CD8-positive, alpha-beta memory T cell (primary cell): ENCODE results near the gene WNT11. TPM values are rescaled to one million over a fixed set of nuclear protein-coding genes. Genes with fewer than 3 reads are reported as not detected.

Experiments used
- CTCF ChIA-PET: fragments of 350-600 bp; sonication (Branson Sonifier 250); formaldehyde crosslinking; loops from one replicate; lab custom pipeline; 2021; ENCODE audit warnings: antibody characterized with exemption; lab: Charles Lee
- POLR2A ChIA-PET: fragments of 350-600 bp; sonication (Branson Sonifier 250); formaldehyde crosslinking; loops from one replicate; lab custom pipeline; 2021; ENCODE audit warnings: antibody characterized with exemption; lab: Charles Lee
- DNase-seq, 5 donors: peaks; one replicate each; pipeline versions ENCODE4 v3.0.0 to v3.0.0-alpha.2; 2020 to 2022; ENCODE audit warnings: mixed read lengths in 1 of 5
- H3K27ac ChIP-seq: one replicate; pipeline ENCODE4 v1.7.0; 2013; ENCODE audit warnings: low read depth, mild to moderate bottlenecking, low read length, moderate library complexity
- H3K27me3 ChIP-seq: 2 replicates; pipeline ENCODE4 v1.7.0; 2013; ENCODE audit warnings: low read length, mild to moderate bottlenecking; ENCODE audit not compliant: insufficient read depth, poor library complexity, severe bottlenecking
- H3K36me3 ChIP-seq: 2 replicates; pipeline ENCODE4 v1.7.0; 2013; ENCODE audit warnings: mild to moderate bottlenecking, low read length, moderate library complexity; ENCODE audit not compliant: insufficient read depth
- H3K4me1 ChIP-seq: 2 replicates; pipeline ENCODE4 v1.7.0; 2013; ENCODE audit warnings: mild to moderate bottlenecking, low read length, moderate library complexity; ENCODE audit not compliant: insufficient read depth
- H3K4me3 ChIP-seq: 2 replicates; pipeline ENCODE4 v1.7.0; 2013; ENCODE audit warnings: mild to moderate bottlenecking, low read length
- H3K9me3 ChIP-seq: 2 replicates; pipeline ENCODE4 v1.7.0; 2013; ENCODE audit warnings: mild to moderate bottlenecking, low read length
- H3K27ac Mint-ChIP-seq, 8 donors: one replicate each; pipeline ENCODE4 v1.8.0; 2020 to 2021; ENCODE audit warnings: mixed read lengths in 8 of 8, mild to moderate bottlenecking in 6 of 8, inconsistent platforms in 3 of 8, moderate library complexity in 3 of 8
- H3K27me3 Mint-ChIP-seq, 2 donors: one replicate each; pipeline ENCODE4 v1.8.0; 2020 to 2021; ENCODE audit warnings: mixed read lengths in 2 of 2, mild to moderate bottlenecking in 1 of 2, moderate library complexity in 1 of 2
- H3K36me3 Mint-ChIP-seq, 3 donors: one replicate each; pipeline ENCODE4 v1.8.0; 2020 to 2021; ENCODE audit warnings: mixed read lengths in 3 of 3, inconsistent platforms in 1 of 3, mild to moderate bottlenecking in 1 of 3
- H3K4me1 Mint-ChIP-seq, 3 donors: one replicate each; pipeline ENCODE4 v1.8.0; 2020 to 2021; ENCODE audit warnings: mixed read lengths in 3 of 3, inconsistent platforms in 1 of 3, mild to moderate bottlenecking in 1 of 3
- H3K4me3 Mint-ChIP-seq, 7 donors: one replicate each; pipeline ENCODE4 v1.8.0; 2020 to 2021; ENCODE audit warnings: mixed read lengths in 7 of 7, mild to moderate bottlenecking in 6 of 7, moderate library complexity in 4 of 7, inconsistent platforms in 2 of 7
- H3K9me3 Mint-ChIP-seq, 5 donors: one replicate each; pipeline ENCODE4 v1.8.0; 2020 to 2022; ENCODE audit warnings: mixed read lengths in 5 of 5, mild to moderate bottlenecking in 3 of 5, moderate library complexity in 2 of 5, inconsistent platforms in 1 of 5
- polyA plus RNA-seq: library from polyadenylated mRNA; unstranded; fragments of 300-500 nt; fragmentation: Illumina TruSeq; gene quantifications from one replicate; pipeline ENCODE4 v1.2.3, GENCODE V29; 2021
- total RNA-seq, 2 experiments: library from RNA; stranded (reverse); gene quantifications; one replicate each; pipeline ENCODE4 v1.2.3, GENCODE V29; 2021

WNT11 gene
- total and polyA plus RNA-seq, 3 experiments from 2014 or later, result 0.28 to 1.2 TPM; not detected in 1

DNA sequence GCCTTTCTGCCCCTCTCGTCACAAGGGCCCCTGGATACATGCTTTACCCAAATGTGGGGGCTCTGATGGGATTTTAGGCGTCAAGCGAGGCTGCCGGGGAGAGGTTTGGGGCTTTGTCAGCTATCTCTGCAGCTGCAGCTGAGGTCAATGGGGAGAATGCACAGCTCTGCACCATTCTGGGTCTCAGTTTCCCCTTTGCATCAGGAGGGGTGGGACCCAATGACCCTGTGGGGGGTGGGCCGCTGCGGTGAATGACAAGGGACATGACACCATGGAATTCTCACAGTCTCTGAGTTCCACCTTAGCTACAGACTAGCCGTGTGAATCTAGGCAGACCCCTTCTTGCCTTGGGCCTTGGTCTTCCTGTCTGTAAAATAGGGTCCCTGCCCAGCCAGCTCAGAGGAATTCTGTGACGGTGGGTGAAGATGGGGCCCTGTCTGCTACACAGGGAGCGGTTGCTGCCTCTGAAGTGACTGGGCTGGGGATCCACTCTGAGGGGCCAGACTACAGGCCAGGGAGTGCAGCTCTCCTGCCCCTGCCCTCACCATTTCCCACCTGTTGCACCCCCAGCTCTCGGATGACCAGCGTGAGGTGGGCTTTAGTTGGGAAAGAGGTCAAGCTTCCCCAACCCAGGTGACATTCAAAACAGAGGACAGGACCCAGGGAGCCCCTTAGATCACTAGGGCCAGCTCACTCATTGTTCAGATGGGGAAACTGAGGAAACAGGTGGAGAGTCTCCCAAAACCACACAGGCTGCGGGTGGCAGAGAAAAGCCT, 35.9 kb upstream of the WNT11 start:
- no peak for DNase-seq
- peaks cover 0 to 3% (median under 1%) of the 10 kb centered on the region in 3 donors for H3K4me1 Mint-ChIP-seq
- Histone ChIP-seq H3K27ac (no peak overlapping the region), H3K4me3 (no peak overlapping the region), H3K4me1 (no peaks in the 10 kb centered on the region), H3K27me3 (no peaks in the 10 kb centered on the region), H3K36me3 (no peaks in the 10 kb centered on the region), H3K9me3 (no peaks in the 10 kb centered on the region)
- ChIA-PET POLR2A (no interaction called here), CTCF (interaction anchor here (12.6 kb wide), 1 partner anchor 33 kb away, joined by 162 read pairs; no protein-coding TSS in a partner anchor)
- H3K27me3 Mint-ChIP-seq, result peaks cover 0 to 6% of the 10 kb centered on the region in 2 donors
- H3K4me3 Mint-ChIP-seq, result no peak overlapping the region
- H3K27ac Mint-ChIP-seq, result no peak overlapping the region
- no peaks in the 10 kb centered on the region for H3K9me3 Mint-ChIP-seq
- H3K36me3 Mint-ChIP-seq, result peaks cover 0 to 1% (median 0%) of the 10 kb centered on the region in 3 donors

DNA sequence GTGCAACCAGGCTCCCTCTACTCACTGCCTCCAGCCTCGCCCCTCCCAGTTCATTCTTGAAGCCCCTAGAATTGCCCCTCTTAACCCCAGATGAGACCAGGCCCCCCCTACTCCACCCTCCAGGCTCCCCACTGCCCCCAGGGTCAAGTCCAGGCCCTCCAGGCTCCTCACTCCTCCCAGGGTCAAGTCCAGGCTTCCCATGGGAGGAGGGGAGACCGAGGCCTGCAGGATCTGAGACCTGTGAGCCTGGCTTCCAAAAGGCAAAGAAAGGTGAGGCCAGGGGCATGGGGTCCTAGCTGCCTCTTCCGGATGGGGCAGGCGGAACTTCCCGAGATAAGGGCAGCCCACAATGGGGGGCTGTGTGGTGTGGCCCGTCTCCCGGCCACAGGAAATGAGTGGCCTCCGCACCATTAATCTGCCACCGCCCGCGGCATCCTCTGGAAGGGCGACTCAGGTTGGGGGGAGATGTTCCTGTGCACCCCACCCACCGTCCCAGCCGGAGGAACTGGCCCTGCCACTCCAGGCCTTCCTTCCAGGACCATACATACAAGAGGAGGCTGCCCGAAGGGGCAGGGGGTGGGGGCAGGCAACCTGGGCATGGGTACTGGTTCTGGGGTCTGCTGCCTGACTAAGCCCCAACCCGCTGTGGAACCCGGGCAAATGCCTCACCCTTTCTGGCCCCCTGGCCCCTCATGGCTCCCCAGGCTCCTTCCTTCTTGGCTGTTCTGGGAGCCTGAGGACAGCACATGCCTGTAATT, 35.1 kb upstream of the WNT11 start:
- Mint-ChIP-seq H3K4me1 (peaks cover 3 to 8% (median 5%) of the 10 kb centered on the region in 3 donors), H3K9me3 (no peaks in the 10 kb centered on the region), H3K36me3 (peaks cover 0 to 1% (median 0%) of the 10 kb centered on the region in 3 donors), H3K27me3 (peaks cover 0 to 6% of the 10 kb centered on the region in 2 donors), H3K4me3 (no peak overlapping the region), H3K27ac (no peak overlapping the region)
- no peak for DNase-seq
- Histone ChIP-seq H3K27me3 (no peaks in the 10 kb centered on the region), H3K27ac (no peak overlapping the region), H3K4me3 (no peak overlapping the region), H3K9me3 (no peaks in the 10 kb centered on the region), H3K36me3 (no peaks in the 10 kb centered on the region), H3K4me1 (peaks cover 7% of the 10 kb centered on the region)
- ChIA-PET POLR2A (no interaction called here), CTCF (interaction anchor here (12.6 kb wide), 1 partner anchor 32 kb away, joined by 162 read pairs; no protein-coding TSS in a partner anchor)

DNA sequence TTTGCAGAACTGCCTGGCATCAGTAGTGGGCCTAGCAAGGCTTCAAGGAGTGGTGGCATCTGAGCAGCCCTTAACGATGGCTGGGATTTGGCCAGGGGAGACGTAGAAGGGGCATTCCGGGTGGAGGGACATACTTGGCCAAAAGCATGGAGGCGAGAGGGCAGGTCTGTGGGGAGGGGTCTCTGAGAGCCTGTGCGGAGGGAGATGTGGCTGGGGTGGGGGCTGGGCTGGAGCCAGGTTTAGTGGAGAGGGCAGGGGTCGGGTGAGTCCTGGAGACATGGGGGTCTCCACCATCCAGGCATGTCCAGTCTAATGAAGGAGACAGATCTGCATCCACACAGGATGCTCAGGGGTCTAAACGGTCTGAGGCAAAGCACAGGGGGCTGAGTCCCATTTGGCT, 34.4 kb upstream of the WNT11 start:
- CTCF ChIA-PET, result interaction anchor here (12.6 kb wide), 1 partner anchor 32 kb away, joined by 162 read pairs; no protein-coding TSS in a partner anchor
- H3K27me3 Mint-ChIP-seq, result peaks cover under 1 to 10% of the 10 kb centered on the region in 2 donors
- H3K27me3 ChIP-seq, result no peaks in the 10 kb centered on the region

DNA sequence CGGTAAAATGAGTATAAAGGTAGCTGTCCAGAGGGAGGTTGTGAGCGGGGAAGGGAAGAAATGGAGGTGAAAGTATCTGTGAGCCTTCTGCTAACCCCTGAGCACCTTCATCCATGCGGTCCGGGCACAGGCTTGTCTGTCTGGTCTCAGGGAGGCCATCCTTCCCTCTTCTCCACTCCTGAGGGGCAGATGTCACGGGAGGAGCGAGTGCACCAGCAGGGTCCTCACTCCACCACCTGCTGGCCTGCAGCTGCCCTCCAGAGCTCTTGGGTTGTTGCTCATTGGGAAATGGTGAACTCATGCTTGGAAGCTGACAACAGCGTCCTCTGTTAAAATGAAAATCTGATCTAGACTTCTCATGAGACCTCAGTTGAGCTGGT, 33.8 kb upstream of the WNT11 start:
- no peaks in the 10 kb centered on the region for H3K36me3 ChIP-seq
- peaks cover 14 to 20% (median 15%) of the 10 kb centered on the region in 3 donors for H3K4me1 Mint-ChIP-seq
- H3K4me1 ChIP-seq, result peaks cover 11% of the 10 kb centered on the region
- peaks cover 0 to 8% (median 6%) of the 10 kb centered on the region in 5 donors for H3K9me3 Mint-ChIP-seq
- no peaks in the 10 kb centered on the region for H3K27me3 ChIP-seq
- DNase-seq, result no peak
- H3K9me3 ChIP-seq, result no peaks in the 10 kb centered on the region
- H3K27ac Mint-ChIP-seq, result no peak overlapping the region
- H3K4me3 Mint-ChIP-seq, result peak overlapping the region in 1 of 7 donors; percentile 52
- H3K27ac ChIP-seq, result no peak overlapping the region
- H3K27me3 Mint-ChIP-seq, result peaks cover 5 to 14% of the 10 kb centered on the region in 2 donors
- ChIA-PET CTCF (interaction anchor here (12.6 kb wide), 1 partner anchor 31 kb away, joined by 162 read pairs; no protein-coding TSS in a partner anchor), POLR2A (no interaction called here)
- H3K36me3 Mint-ChIP-seq, result peaks cover 0 to 10% (median 1%) of the 10 kb centered on the region in 3 donors
- no peak overlapping the region for H3K4me3 ChIP-seq

More for the DNA sequence above, 34.4 kb upstream of the WNT11 start:
- Mint-ChIP-seq H3K27ac (peak overlapping the region in 1 of 8 donors; percentile 33), H3K36me3 (peaks cover 0 to 5% (median 1%) of the 10 kb centered on the region in 3 donors), H3K4me3 (peak overlapping the region in 1 of 7 donors; percentile 52), H3K9me3 (peaks cover 0 to 3% (median under 1%) of the 10 kb centered on the region in 5 donors), H3K4me1 (peaks cover 10 to 15% (median 10%) of the 10 kb centered on the region in 3 donors)
- DNase-seq, result peak in 1 of 5 donors; percentile 38
- Histone ChIP-seq H3K27ac (no peak overlapping the region), H3K4me1 (peaks cover 11% of the 10 kb centered on the region), H3K36me3 (no peaks in the 10 kb centered on the region), H3K9me3 (no peaks in the 10 kb centered on the region), H3K4me3 (no peak overlapping the region)
- POLR2A ChIA-PET, result no interaction called here

DNA sequence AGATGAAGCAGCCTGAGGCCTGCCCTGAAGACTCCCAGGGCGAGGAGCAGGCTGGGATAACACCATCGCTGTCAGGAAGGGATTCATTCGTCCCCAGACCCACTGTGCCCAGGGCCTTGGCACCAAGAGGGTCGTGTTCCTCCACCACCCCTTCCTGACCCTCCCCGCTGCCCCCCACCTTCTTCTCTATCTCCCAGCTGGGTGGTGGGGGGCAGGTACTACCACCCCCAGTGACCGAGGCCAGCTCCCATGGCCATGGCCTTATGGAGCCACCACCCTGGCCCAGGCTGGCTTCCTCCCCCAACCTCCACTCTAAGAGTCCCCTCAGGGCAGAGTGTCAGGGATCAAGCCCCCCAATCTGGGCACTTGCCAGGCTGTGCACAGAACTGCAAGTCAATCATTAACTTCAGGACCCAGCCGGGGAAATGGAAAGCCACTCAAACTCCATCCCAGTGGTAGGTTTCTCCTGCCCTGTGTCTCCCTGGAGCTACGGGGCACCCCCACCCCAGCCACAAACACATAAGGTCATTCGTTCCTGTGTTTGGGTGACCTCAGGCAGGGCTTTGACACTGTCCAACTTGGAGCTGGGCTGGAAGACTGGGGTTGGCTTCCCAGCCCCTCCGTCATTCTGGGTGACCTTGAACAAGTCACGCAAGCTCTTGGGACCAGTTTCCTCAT, 33.3 kb upstream of the WNT11 start:
- no peak overlapping the region for H3K4me3 ChIP-seq
- ChIA-PET POLR2A (no interaction called here), CTCF (interaction anchor here (12.6 kb wide), 1 partner anchor 31 kb away, joined by 162 read pairs; no protein-coding TSS in a partner anchor)
- DNase-seq, result peak in 1 of 5 donors; percentile 39
- peaks cover 6 to 13% of the 10 kb centered on the region in 2 donors for H3K27me3 Mint-ChIP-seq
- peaks cover 15 to 23% (median 21%) of the 10 kb centered on the region in 3 donors for H3K4me1 Mint-ChIP-seq
- H3K9me3 ChIP-seq, result no peaks in the 10 kb centered on the region
- no peak overlapping the region for H3K27ac ChIP-seq
- peaks cover 0 to 14% (median 1%) of the 10 kb centered on the region in 3 donors for H3K36me3 Mint-ChIP-seq
- H3K27ac Mint-ChIP-seq, result peak overlapping the region in 1 of 8 donors; percentile 48
- peak overlapping the region in 1 of 7 donors; percentile 42 for H3K4me3 Mint-ChIP-seq
- H3K9me3 Mint-ChIP-seq, result peaks cover 0 to 8% (median 6%) of the 10 kb centered on the region in 5 donors
- peaks cover 13% of the 10 kb centered on the region for H3K4me1 ChIP-seq
- H3K36me3 ChIP-seq, result no peaks in the 10 kb centered on the region
- no peaks in the 10 kb centered on the region for H3K27me3 ChIP-seq

DNA sequence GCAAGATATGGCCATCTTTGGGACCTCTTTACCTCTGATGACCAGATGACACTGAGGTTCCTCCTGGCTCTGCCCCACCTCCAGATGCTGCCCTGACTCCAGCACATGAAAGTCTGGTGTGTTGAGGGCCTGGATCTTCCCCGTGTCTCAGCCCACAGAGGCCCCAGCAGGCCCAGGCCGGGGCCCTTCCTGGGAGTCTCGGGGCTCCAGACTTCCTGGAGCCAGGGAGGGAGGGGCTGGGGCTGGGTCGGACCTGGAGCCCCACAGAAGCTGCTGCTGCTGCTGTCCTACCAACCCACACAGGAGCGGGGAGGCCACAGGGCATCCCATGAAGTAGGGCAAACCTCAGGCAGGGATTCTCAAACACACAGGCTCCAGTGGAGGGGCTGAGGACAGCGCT, 32.2 kb upstream of the WNT11 start:
- H3K27ac ChIP-seq, result no peak overlapping the region
- H3K4me1 Mint-ChIP-seq, result peaks cover 19 to 31% (median 25%) of the 10 kb centered on the region in 3 donors
- H3K9me3 Mint-ChIP-seq, result peaks cover 0 to 8% (median 6%) of the 10 kb centered on the region in 5 donors
- no peaks in the 10 kb centered on the region for H3K27me3 ChIP-seq
- no peaks in the 10 kb centered on the region for H3K36me3 ChIP-seq
- CTCF ChIA-PET, result interaction anchor here (12.6 kb wide), 1 partner anchor 30 kb away, joined by 162 read pairs; no protein-coding TSS in a partner anchor
- H3K27ac Mint-ChIP-seq, result no peak overlapping the region
- no peaks in the 10 kb centered on the region for H3K9me3 ChIP-seq
- peaks cover 23% of the 10 kb centered on the region for H3K4me1 ChIP-seq
- DNase-seq, result peak in 1 of 5 donors; percentile 37
- H3K27me3 Mint-ChIP-seq, result peaks cover 6 to 13% of the 10 kb centered on the region in 2 donors
- peak overlapping the region in 1 of 7 donors; percentile 99 for H3K4me3 Mint-ChIP-seq
- POLR2A ChIA-PET, result no interaction called here
- peaks cover 0 to 14% (median 1%) of the 10 kb centered on the region in 3 donors for H3K36me3 Mint-ChIP-seq
- H3K4me3 ChIP-seq, result no peak overlapping the region

DNA sequence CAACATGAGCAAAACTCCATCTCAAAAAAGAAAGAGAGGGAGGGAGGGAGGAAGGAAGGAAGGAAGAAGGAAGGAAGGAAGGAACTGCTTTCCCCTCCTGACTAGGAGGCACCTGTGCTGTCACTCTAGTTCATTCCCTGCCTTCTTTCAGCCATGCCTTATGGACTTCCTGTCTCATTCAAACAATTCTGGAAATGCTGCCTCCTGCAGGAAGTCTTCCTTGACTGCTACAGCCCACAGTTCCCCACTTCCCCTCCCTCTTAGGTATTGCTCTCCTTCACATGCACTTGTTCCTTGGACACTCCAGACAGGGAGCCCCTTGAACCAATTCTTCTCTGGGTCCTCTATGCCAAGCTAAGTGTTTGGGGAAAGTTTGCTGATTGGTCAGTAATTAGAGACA, 31.6 kb upstream of the WNT11 start:
- H3K4me1 Mint-ChIP-seq, result peaks cover 24 to 38% (median 31%) of the 10 kb centered on the region in 3 donors
- H3K4me3 Mint-ChIP-seq, result peak overlapping the region in 4 of 7 donors; percentile 16 to 99 (median 49)
- POLR2A ChIA-PET, result no interaction called here
- H3K27ac ChIP-seq, result no peak overlapping the region
- H3K27ac Mint-ChIP-seq, result peak overlapping the region in 2 of 8 donors; percentile 61 to 100
- H3K4me1 ChIP-seq, result peaks cover 28% of the 10 kb centered on the region
- peaks cover 6 to 13% of the 10 kb centered on the region in 2 donors for H3K27me3 Mint-ChIP-seq
- no peaks in the 10 kb centered on the region for H3K27me3 ChIP-seq
- H3K4me3 ChIP-seq, result no peak overlapping the region
- peaks cover 0 to 8% (median 6%) of the 10 kb centered on the region in 5 donors for H3K9me3 Mint-ChIP-seq
- peaks cover 0 to 14% (median 1%) of the 10 kb centered on the region in 3 donors for H3K36me3 Mint-ChIP-seq
- no peaks in the 10 kb centered on the region for H3K9me3 ChIP-seq
- CTCF ChIA-PET, result interaction anchor here (12.6 kb wide), 1 partner anchor 29 kb away, joined by 162 read pairs; no protein-coding TSS in a partner anchor
- H3K36me3 ChIP-seq, result no peaks in the 10 kb centered on the region
- peak in 1 of 5 donors; percentile 15 for DNase-seq
